Stomach (tissue), 9 donors: ENCODE data around the gene GPN3. TPM values are rescaled to one million over a fixed set of nuclear protein-coding genes. Genes with fewer than 3 reads are reported as not detected.
A peak's percentile ranks its signal among the peaks of the same experiment; 100 is the strongest.

Source experiments
- DNase-seq, 2 donors: peaks; one replicate each; pipeline versions ENCODE4 v3.0.0 to v3.0.0-alpha.2; 2013 to 2019
- H3K27ac ChIP-seq, 5 donors: fragments of 200-600 bp in 4 of 5; sonication (generic) in 4 of 5; one replicate each; pipeline ENCODE4 v1.5.1; 2013 to 2019; ENCODE audit warnings: mild to moderate bottlenecking in 1 of 5, moderate library complexity in 1 of 5
- H3K27me3 ChIP-seq, 3 donors: fragments of 200-600 bp; sonication (generic); one replicate each; pipeline ENCODE4 v1.5.1; 2017 to 2019; ENCODE audit warnings: mixed run types in 1 of 3
- H3K36me3 ChIP-seq, 4 donors: fragments of 200-600 bp; sonication (generic); 1 replicate in 3 of 4; 2 replicates in 1 of 4; pipeline ENCODE4 v1.5.1; 2016 to 2019
- H3K4me1 ChIP-seq, 4 donors: fragments of 200-600 bp; sonication (generic); one replicate each; pipeline ENCODE4 v1.5.1; 2016 to 2019
- H3K4me3 ChIP-seq, 4 donors: fragments of 200-600 bp; sonication (generic) in 3 of 4; one replicate each; pipeline ENCODE4 v1.5.1; 2016 to 2019; ENCODE audit warnings: mild to moderate bottlenecking in 1 of 4
- H3K9me3 ChIP-seq, 4 donors: fragments of 200-600 bp; sonication (generic); one replicate each; pipeline ENCODE4 v1.5.1; 2016 to 2019
- EP300 ChIP-seq: sonication (generic); formaldehyde crosslinking; IDR thresholded peaks from one replicate; pipeline ENCODE4 v1.6.1; 2017; ENCODE audit warnings: antibody characterized with exemption
- POLR2A ChIP-seq, 4 donors: fragments of 450-650 bp; IDR thresholded peaks; one replicate each; pipeline ENCODE4 v1.6.1; 2016; ENCODE audit warnings: antibody characterized with exemption in 4 of 4, control low read depth in 2 of 4, mild to moderate bottlenecking in 1 of 4, moderate library complexity in 1 of 4
- POLR2AphosphoS5 ChIP-seq, 3 donors: sonication (generic); formaldehyde crosslinking; IDR thresholded peaks; one replicate each; pipeline ENCODE4 v1.6.1; 2016; ENCODE audit warnings: antibody characterized with exemption in 3 of 3
- WGBS, 5 donors: extraction: QIAGEN DNeasy Blood & Tissue Kit in 3 of 5; methylation state at CpG; one replicate each; pipeline versions ENCODE4 v1.1.5 to v1.1.7; 2013 to 2018; 5-methylcytosine and 5-hydroxymethylcytosine counted together
- intact Hi-C: fragments of 100-400 bp; cut with DNase I; formaldehyde crosslinking; loops from one replicate; pipeline ENCODE4 v1.15.1; 2023; ENCODE audit warnings: low total_unique reads
- polyA plus RNA-seq, 3 donors: library from polyadenylated mRNA; stranded (reverse); fragments of 200-250 nt; gene quantifications; one replicate each; pipeline ENCODE4 v1.2.3, GENCODE V29; 2013
- total RNA-seq, 5 donors: library from RNA; depleted of rRNA; stranded (reverse); fragments of >200 nt; gene quantifications; one replicate each; pipeline versions ENCODE4 v1.1.0 to v1.2.3, GENCODE V29; 2014 to 2016
- TF ChIP-seq, protein P1 (sequence below), 7 experiments: fragments of 450-650 bp in 4 of 7; fragments of 200-600 bp in 3 of 7; sonication (generic) in 3 of 7; IDR thresholded peaks; one replicate each; pipeline ENCODE4 v1.5.1; 2016 to 2019; ENCODE audit warnings: antibody characterized with exemption in 7 of 7, control low read depth in 2 of 7, mild to moderate bottlenecking in 1 of 7
- donor health status: healthy with polysubstance abuse.
- donor health status: Bipolar disorder and iron deficiency.
- donor health status: healthy.

Gene GPN3
- total and polyA plus RNA-seq, 8 donors: 7.6 to 29.1 (median 20.3) TPM; not detected in 1

DNA sequence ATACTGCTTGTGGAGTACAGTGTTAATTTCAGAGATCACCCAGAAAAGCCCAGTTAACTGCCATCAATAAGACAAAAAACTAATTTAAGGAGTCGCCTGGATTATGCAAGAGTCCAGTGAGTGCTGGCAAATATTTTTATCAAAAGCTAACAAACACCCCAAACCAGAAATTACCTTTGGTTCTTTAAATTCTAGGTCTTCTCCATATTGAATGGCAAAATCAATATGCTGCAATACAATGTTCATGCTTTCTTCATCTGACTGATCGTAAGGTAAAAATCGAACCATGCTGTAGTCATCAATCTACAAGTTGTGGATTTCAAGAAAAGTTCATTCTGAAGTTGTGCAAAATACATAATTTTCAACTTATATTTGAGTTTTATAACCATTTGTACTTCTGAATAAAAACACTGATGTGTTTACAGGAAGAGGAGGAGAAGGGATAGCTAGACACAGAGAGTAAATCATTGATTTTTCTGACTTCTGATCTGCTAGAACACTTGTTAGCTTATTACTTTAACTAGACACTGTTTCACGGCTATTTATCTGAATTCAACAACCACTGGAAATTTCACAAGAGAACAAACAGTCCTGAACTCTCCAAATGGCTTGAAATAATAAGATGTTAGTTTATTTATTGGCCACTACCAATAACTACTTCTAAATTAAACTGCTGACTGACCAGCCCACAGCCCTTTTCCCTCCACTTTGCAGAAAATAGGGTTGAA, 14.3 kb downstream of the GPN3 start:
- Histone ChIP-seq H3K36me3 (peaks cover 10 to 71% (median 60%) of the 10 kb centered on the region in 4 donors), H3K4me3 (no peak overlapping the region), H3K4me1 (peaks cover 6 to 14% (median 10%) of the 10 kb centered on the region in 4 donors), H3K27me3 (no peaks in the 10 kb centered on the region), H3K27ac (no peak overlapping the region), H3K9me3 (no peaks in the 10 kb centered on the region)
- intact Hi-C loops: loop anchor here (10.0 kb wide), 1 partner anchor 151 kb away; no protein-coding TSS in a partner anchor
- 77 to 87% (median 85%) methylated on average over 4 of the region's 4 CpGs for WGBS, 5 donors
- no peak for DNase-seq
- TF ChIP-seq, protein P1, sequence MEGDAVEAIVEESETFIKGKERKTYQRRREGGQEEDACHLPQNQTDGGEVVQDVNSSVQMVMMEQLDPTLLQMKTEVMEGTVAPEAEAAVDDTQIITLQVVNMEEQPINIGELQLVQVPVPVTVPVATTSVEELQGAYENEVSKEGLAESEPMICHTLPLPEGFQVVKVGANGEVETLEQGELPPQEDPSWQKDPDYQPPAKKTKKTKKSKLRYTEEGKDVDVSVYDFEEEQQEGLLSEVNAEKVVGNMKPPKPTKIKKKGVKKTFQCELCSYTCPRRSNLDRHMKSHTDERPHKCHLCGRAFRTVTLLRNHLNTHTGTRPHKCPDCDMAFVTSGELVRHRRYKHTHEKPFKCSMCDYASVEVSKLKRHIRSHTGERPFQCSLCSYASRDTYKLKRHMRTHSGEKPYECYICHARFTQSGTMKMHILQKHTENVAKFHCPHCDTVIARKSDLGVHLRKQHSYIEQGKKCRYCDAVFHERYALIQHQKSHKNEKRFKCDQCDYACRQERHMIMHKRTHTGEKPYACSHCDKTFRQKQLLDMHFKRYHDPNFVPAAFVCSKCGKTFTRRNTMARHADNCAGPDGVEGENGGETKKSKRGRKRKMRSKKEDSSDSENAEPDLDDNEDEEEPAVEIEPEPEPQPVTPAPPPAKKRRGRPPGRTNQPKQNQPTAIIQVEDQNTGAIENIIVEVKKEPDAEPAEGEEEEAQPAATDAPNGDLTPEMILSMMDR (IDR thresholded peaks at IDR 0.05): no peak
- TF ChIP-seq EP300 (no peak), POLR2A (IDR thresholded peaks at IDR 0.05) (no peak), POLR2AphosphoS5 (IDR thresholded peaks at IDR 0.05) (no peak)

DNA sequence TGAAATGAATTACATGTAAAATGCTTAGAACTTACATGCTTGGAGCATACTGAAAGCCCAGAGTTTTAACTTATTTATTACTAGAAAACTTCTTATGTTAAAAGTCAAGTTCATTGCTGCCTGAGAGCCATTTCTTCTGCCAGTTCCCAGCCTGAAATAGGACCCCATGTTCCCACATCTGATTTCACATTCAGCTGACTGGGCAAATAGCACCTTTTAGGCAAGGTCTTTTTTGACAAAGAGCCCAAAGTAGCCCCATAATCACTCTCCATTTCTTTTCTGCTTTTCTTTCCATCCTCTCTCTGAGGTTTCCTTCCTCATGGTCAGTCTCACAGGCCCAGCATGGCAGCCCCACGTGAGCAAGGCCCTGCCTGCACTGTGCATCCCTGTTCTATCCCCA, 16.8 kb downstream of the GPN3 start:
- intact Hi-C loops: loop anchor here (10.0 kb wide), 1 partner anchor 154 kb away; no protein-coding TSS in a partner anchor
- Histone ChIP-seq H3K4me1 (peaks cover 19 to 39% (median 28%) of the 10 kb centered on the region in 4 donors), H3K36me3 (peaks cover 5 to 55% (median 49%) of the 10 kb centered on the region in 4 donors), H3K4me3 (no peak overlapping the region), H3K27me3 (no peaks in the 10 kb centered on the region), H3K9me3 (no peaks in the 10 kb centered on the region), H3K27ac (peak overlapping the region in 2 of 5 donors; percentile 34 to 98)
- TF ChIP-seq, protein P1 (IDR thresholded peaks at IDR 0.05): no peak
- TF ChIP-seq EP300 (no peak), POLR2A (IDR thresholded peaks at IDR 0.05) (no peak), POLR2AphosphoS5 (IDR thresholded peaks at IDR 0.05) (no peak)
- 67 to 88% (median 82%) methylated on average over 1 of the region's 1 CpG for WGBS, 5 donors
- DNase-seq: no peak

DNA sequence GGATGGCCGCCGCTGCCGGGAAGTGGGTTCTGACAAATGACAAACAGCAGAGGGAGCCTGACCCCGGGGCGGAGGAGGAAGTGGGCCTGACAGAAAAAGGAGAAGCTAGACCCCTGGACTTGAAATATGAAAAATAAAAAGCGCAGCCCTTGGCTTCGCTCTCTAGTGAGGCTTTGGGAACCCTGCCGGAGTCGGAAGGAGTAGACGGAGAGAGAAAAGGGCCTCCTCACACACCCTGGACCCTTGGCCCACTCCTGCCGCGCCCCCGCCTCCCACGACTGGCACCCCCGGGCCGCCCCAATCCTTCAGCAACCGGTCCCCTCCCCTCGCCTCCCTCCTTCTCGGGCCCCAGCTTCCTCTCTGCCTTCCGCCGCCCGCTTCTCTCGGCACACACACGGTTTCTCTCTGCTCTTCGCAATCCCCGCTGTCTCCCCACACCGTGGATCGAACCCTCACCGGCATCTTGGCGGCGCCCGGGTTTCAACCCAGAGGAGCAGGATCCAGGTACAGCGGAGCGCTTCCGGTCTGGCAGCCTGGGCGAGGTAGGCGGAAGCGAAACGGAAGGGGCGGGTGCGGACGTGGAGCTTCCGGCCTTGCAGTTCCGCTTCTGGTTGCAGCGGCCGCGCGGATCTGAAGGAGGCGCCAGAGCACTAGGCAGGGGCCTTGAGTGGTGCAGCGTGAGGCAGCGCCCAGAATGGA, 18.1 kb downstream of the GPN3 start, which contains the start of gene ARPC3:
ARPC3 (minus strand) TSS at position 539 of the 699 bp plus-strand sequence; CDS start at position 462, 77 bp downstream.
- Histone ChIP-seq H3K4me3 (peak within 1 kb of the TSS; percentile 89 to 98 (median 94)), H3K27me3 (no peaks in the 10 kb centered on the region), H3K9me3 (no peaks in the 10 kb centered on the region), H3K36me3 (peaks cover 11 to 55% (median 49%) of the 10 kb centered on the region in 4 donors), H3K4me1 (peaks cover 19 to 50% (median 33%) of the 10 kb centered on the region in 4 donors), H3K27ac (peak within 1 kb of the TSS; percentile 93 to 99 (median 98))
- peak; percentile 96 to 99 for DNase-seq
- intact Hi-C loops: loop anchor here (10.0 kb wide), 1 partner anchor 155 kb away; no protein-coding TSS in a partner anchor
- WGBS, 5 donors: 0 to 1% (median 0%) methylated on average over 43 to 51 of the region's 51 CpGs
- TF ChIP-seq, protein P1 (IDR thresholded peaks at IDR 0.05): peak in 5 of 7 experiments; percentile 72 to 87 (median 77)
- TF ChIP-seq EP300: no peak
- TF ChIP-seq POLR2AphosphoS5 (IDR thresholded peaks at IDR 0.05): peak; percentile 73 to 98 (median 87)
- peak in 1 of 4 donors; percentile 13 for TF ChIP-seq POLR2A (IDR thresholded peaks at IDR 0.05)

DNA sequence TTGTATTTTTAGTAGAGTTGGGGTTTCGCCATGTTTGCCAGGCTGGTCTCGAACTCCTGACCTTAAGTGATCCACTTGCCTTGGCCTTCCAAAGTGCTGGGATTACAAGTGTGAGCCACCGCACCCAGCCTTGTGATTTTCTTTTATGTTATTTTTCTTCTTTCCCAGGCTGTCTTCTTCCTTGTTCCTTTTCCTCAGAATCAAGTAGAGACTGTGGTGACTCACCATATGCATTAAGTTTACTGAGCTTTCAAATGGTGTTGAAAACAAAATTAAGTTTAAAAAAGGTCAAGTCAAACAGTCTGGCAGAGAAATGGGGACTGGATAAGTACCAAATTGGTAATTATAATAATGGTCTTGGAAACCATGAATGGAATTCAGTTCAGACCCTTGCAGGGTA, 23.6 kb downstream of the GPN3 start:
- 87 to 98% (median 92%) methylated on average over 3 of the region's 3 CpGs for WGBS, 5 donors
- no peak for DNase-seq
- intact Hi-C loops: no loop called here
- no peaks in the 10 kb centered on the region for H3K27me3 ChIP-seq
- H3K27ac ChIP-seq: peak overlapping the region in 1 of 5 donors; percentile 1
- H3K4me3 ChIP-seq: no peak overlapping the region
- peaks cover 39 to 84% (median 75%) of the 10 kb centered on the region in 4 donors for H3K36me3 ChIP-seq
- H3K9me3 ChIP-seq: no peaks in the 10 kb centered on the region
- TF ChIP-seq EP300: no peak
- TF ChIP-seq, protein P1 (IDR thresholded peaks at IDR 0.05): no peak
- no peak for TF ChIP-seq POLR2A (IDR thresholded peaks at IDR 0.05)
- no peak for TF ChIP-seq POLR2AphosphoS5 (IDR thresholded peaks at IDR 0.05)
- peaks cover 19 to 43% (median 31%) of the 10 kb centered on the region in 4 donors for H3K4me1 ChIP-seq
